ENCODE measurements around the gene NAALADL1.
"Not testable (repeated sequence)": the region's sequence is repeated elsewhere in the genome, so short reads cannot be mapped to it uniquely, and the experiment has no call there.

Gene NAALADL1

DNA sequence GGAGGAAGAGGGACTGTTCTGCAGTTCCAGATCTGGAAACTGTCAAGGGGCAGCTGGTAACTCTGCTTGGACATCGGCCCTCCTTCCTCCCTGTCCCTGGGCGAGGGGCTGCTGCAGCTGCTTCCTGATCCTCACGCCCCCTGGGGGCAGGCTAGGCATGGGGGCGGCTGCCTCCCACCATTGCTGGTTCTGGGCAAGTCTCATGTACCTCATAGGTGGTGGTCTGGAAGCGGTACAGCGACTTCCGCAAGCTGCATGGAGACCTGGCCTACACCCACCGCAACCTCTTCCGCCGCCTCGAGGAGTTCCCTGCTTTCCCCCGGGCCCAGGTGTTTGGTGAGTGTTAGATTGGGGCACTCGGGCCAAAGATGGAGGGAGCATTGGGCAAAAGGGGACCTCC, 26.1 kb downstream of the NAALADL1 start:
- no peaks in the 10 kb centered on the region; the same call in 1 of the 2 replicates for H3F3A ChIP-seq (ENCODE audit: control insufficient read depth, insufficient read depth)
- peaks cover 8% of the 10 kb centered on the region; the same call in 1 of the 2 replicates for H3K36me3 ChIP-seq (ENCODE audit: control insufficient read depth, low read length)
- H3K27ac ChIP-seq (ENCODE audit: low read depth, low read length): no peak overlapping the region
- no peaks in the 10 kb centered on the region for H3K9me3 ChIP-seq (ENCODE audit: control insufficient read depth, insufficient read depth, low read length)
- H3K4me1 ChIP-seq (ENCODE audit: control insufficient read depth, low read length): peaks cover 11% of the 10 kb centered on the region
- H3K27me3 ChIP-seq (ENCODE audit: control insufficient read depth, low read length): no peaks in the 10 kb centered on the region
- no peaks in the 10 kb centered on the region for H3K9me2 ChIP-seq (replicated peaks; ENCODE audit: control insufficient read depth, low read length)
- H3K4me2 ChIP-seq (ENCODE audit: low read length): no peak overlapping the region
- TF ChIP-seq, protein P1, sequence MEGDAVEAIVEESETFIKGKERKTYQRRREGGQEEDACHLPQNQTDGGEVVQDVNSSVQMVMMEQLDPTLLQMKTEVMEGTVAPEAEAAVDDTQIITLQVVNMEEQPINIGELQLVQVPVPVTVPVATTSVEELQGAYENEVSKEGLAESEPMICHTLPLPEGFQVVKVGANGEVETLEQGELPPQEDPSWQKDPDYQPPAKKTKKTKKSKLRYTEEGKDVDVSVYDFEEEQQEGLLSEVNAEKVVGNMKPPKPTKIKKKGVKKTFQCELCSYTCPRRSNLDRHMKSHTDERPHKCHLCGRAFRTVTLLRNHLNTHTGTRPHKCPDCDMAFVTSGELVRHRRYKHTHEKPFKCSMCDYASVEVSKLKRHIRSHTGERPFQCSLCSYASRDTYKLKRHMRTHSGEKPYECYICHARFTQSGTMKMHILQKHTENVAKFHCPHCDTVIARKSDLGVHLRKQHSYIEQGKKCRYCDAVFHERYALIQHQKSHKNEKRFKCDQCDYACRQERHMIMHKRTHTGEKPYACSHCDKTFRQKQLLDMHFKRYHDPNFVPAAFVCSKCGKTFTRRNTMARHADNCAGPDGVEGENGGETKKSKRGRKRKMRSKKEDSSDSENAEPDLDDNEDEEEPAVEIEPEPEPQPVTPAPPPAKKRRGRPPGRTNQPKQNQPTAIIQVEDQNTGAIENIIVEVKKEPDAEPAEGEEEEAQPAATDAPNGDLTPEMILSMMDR (IDR thresholded peaks at IDR 0.05; ENCODE audit: low read depth, low read length, poor library complexity, severe bottlenecking): no peak
- TF ChIP-seq EZH2phosphoT487 (IDR thresholded peaks at IDR 0.05; ENCODE audit: borderline replicate concordance, low read length): no peak
- H3K4me3 ChIP-seq (ENCODE audit: low read length): no peak overlapping the region
- H3K79me2 ChIP-seq (ENCODE audit: control insufficient read depth, low read length): peaks cover 6% of the 10 kb centered on the region; the same call in 1 of the 2 replicates
- H4K20me1 ChIP-seq (ENCODE audit: control insufficient read depth, insufficient read depth, low read depth, low read length): no peaks in the 10 kb centered on the region

DNA sequence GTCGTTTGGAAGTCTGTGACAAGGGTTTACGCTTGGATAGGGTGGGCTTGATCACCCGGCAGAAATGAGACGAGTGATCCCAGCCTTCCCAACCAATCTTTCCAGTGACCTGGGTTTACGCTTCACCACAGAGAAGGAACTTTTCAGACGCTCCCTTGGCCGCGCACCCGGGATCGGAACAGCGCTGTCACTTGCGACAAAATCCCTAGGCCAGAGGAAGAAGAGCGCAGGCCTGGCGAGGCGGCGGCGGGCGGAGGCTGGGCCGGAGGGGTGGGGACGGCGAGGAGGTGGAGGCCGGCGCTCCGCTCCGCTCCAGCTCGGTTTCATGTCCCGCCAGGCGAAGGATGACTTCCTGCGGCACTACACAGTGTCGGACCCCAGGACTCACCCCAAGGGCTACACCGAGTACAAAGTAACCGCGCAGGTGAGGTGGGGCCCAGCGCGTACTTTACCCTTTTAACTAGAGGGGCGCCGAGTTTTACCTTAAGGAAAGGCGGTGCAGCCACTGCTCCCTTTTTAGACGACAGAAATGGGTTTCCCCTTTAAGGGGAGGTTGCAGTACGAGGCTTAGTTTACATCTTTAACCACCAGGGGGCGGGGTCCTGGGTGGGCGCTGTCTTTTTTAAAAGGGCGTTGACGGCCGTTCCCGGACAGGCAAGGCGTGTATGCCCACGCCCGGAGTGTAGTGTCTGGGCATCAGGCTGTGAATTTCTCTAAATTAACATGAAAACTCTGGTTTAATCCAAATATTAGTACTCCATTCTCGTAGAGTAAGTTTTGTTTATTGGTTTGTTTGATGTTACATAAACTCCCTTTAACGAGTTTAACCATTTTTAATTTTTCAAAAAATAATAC, 30.9 kb downstream of the NAALADL1 start, which contains the start of gene SNX15:
SNX15 (plus strand) TSS at position 227 of the 855 bp plus-strand sequence; CDS start at position 326, 99 bp downstream.
- no peak for TF ChIP-seq EZH2phosphoT487 (IDR thresholded peaks at IDR 0.05; ENCODE audit: borderline replicate concordance, low read length)
- TF ChIP-seq, protein P1 (IDR thresholded peaks at IDR 0.05; ENCODE audit: low read depth, low read length, poor library complexity, severe bottlenecking): no peak
- H3F3A ChIP-seq (ENCODE audit: control insufficient read depth, insufficient read depth): no peaks in the 10 kb centered on the region; the same call in 1 of the 2 replicates
- H3K27ac ChIP-seq (ENCODE audit: low read depth, low read length): peak within 1 kb of the TSS; percentile 72
- peaks cover 6% of the 10 kb centered on the region; the same call in 1 of the 2 replicates for H3K79me2 ChIP-seq (ENCODE audit: control insufficient read depth, low read length)
- no peaks in the 10 kb centered on the region for H3K9me3 ChIP-seq (ENCODE audit: control insufficient read depth, insufficient read depth, low read length)
- peak within 1 kb of the TSS; percentile 72 for H3K4me2 ChIP-seq (ENCODE audit: low read length)
- H3K4me1 ChIP-seq (ENCODE audit: control insufficient read depth, low read length): peaks cover 17% of the 10 kb centered on the region
- no peaks in the 10 kb centered on the region for H3K9me2 ChIP-seq (replicated peaks; ENCODE audit: control insufficient read depth, low read length)
- peaks cover 5% of the 10 kb centered on the region; the same call in 1 of the 2 replicates for H3K36me3 ChIP-seq (ENCODE audit: control insufficient read depth, low read length)
- H4K20me1 ChIP-seq (ENCODE audit: control insufficient read depth, insufficient read depth, low read depth, low read length): no peaks in the 10 kb centered on the region
- H3K4me3 ChIP-seq (ENCODE audit: low read length): peak within 1 kb of the TSS; percentile 77
- no peaks in the 10 kb centered on the region for H3K27me3 ChIP-seq (ENCODE audit: control insufficient read depth, low read length)

DNA sequence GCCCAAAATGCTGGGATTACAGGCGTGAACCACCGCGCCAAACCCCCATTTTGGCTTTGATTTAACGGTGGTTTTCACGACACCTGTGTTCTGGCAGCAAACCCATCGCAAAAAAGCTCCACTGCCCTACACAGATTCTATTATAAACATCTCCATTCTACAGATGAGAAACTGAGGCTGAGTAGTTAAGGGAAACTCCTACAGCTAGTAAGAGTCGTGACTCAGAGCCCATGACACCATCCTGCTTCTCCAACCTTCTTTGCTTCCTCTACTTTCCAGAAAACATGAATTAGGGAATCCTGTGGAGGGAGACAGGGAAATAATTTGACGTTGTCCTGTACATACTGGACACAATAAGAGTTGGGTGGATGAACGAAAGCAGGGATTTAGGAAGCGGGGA, 31.5 kb downstream of the NAALADL1 start:
- no peaks in the 10 kb centered on the region for H3K9me3 ChIP-seq (ENCODE audit: control insufficient read depth, insufficient read depth, low read length)
- peaks cover 4% of the 10 kb centered on the region; the same call in 1 of the 2 replicates for H3K36me3 ChIP-seq (ENCODE audit: control insufficient read depth, low read length)
- no peaks in the 10 kb centered on the region for H4K20me1 ChIP-seq (ENCODE audit: control insufficient read depth, insufficient read depth, low read depth, low read length)
- peak overlapping the region; percentile 77 for H3K4me3 ChIP-seq (ENCODE audit: low read length)
- no peaks in the 10 kb centered on the region for H3K27me3 ChIP-seq (ENCODE audit: control insufficient read depth, low read length)
- peak overlapping the region; percentile 72 for H3K4me2 ChIP-seq (ENCODE audit: low read length)
- no peak overlapping the region for H3K27ac ChIP-seq (ENCODE audit: low read depth, low read length)
- no peaks in the 10 kb centered on the region for H3K9me2 ChIP-seq (replicated peaks; ENCODE audit: control insufficient read depth, low read length)
- H3K4me1 ChIP-seq (ENCODE audit: control insufficient read depth, low read length): peaks cover 17% of the 10 kb centered on the region
- H3K79me2 ChIP-seq (ENCODE audit: control insufficient read depth, low read length): peaks cover 6% of the 10 kb centered on the region; the same call in 1 of the 2 replicates
- no peaks in the 10 kb centered on the region; the same call in 1 of the 2 replicates for H3F3A ChIP-seq (ENCODE audit: control insufficient read depth, insufficient read depth)
- TF ChIP-seq EZH2phosphoT487 (IDR thresholded peaks at IDR 0.05; ENCODE audit: borderline replicate concordance, low read length): no peak
- TF ChIP-seq, protein P1 (IDR thresholded peaks at IDR 0.05; ENCODE audit: low read depth, low read length, poor library complexity, severe bottlenecking): no peak

DNA sequence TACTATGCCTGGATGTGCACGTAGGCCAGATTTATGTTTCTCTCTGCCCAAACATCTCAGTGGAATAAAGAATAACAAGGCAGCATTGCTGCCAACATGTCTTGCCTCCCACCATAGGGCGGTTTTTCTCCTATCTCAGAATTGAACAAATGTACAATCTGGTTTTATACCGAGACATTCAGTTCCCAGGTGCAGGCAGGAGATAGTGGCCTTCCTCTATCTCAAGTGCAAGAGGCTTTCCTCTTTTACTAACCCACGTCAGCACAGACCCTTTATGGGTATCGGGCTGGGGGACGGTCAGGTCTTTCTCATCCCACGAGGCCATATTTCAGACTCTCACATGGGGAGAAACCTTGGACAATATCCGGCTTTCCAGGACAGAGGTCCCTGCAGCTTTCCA, 34.9 kb downstream of the NAALADL1 start:
- H3K27ac ChIP-seq (ENCODE audit: low read depth, low read length); H3K79me2 ChIP-seq (ENCODE audit: control insufficient read depth, low read length); H3K9me3 ChIP-seq (ENCODE audit: control insufficient read depth, insufficient read depth, low read length); H3K4me2 ChIP-seq (ENCODE audit: low read length); H4K20me1 ChIP-seq (ENCODE audit: control insufficient read depth, insufficient read depth, low read depth, low read length); H3K9me2 ChIP-seq (replicated peaks; ENCODE audit: control insufficient read depth, low read length); H3K27me3 ChIP-seq (ENCODE audit: control insufficient read depth, low read length); H3K4me3 ChIP-seq (ENCODE audit: low read length); H3F3A ChIP-seq (ENCODE audit: control insufficient read depth, insufficient read depth): not testable (repeated sequence)
- Histone ChIP-seq H3K4me1 (ENCODE audit: control insufficient read depth, low read length) (peaks cover 14% of the 10 kb centered on the region), H3K36me3 (ENCODE audit: control insufficient read depth, low read length) (peaks cover 26% of the 10 kb centered on the region)
